Measurements from ENCODE around the gene FBXO47.
"Not testable (repeated sequence)": the region's sequence is repeated elsewhere in the genome, so short reads cannot be mapped to it uniquely, and the experiment has no call there.

Gene FBXO47

GRCh38 chr17:38920374-38921291, 46.6 kb downstream of the FBXO47 start:
- DNase-seq, result no peak

- DNase-seq, result no peak
Observed at GRCh38 chr17:38919316-38920078, 47.7 kb downstream of the FBXO47 start.

- DNase-seq, result no peak
Observed at GRCh38 chr17:38918916-38919315, 48.3 kb downstream of the FBXO47 start.

- no peak for DNase-seq
Observed at GRCh38 chr17:38918129-38918913, 48.9 kb downstream of the FBXO47 start.

GRCh38 chr17:38917259-38917658, 49.9 kb downstream of the FBXO47 start:
- DNase-seq, result no peak

GRCh38 chr17:38916771-38917170, 50.4 kb downstream of the FBXO47 start:
- DNase-seq, result no peak

GRCh38 chr17:38915639-38915995, 51.6 kb downstream of the FBXO47 start:
- DNase-seq, result no peak

GRCh38 chr17:38914741-38915638, 52.2 kb downstream of the FBXO47 start:
- DNase-seq, result no peak

- DNase-seq, result no peak
Observed at GRCh38 chr17:38912221-38912813, 54.9 kb downstream of the FBXO47 start.

GRCh38 chr17:38911731-38912081, 55.5 kb downstream of the FBXO47 start:
- not testable (repeated sequence) for DNase-seq

- DNase-seq, result no peak
Observed at GRCh38 chr17:38911081-38911730, 56.0 kb downstream of the FBXO47 start.

- DNase-seq, result no peak
Observed at GRCh38 chr17:38910325-38910724, 56.9 kb downstream of the FBXO47 start.

GRCh38 chr17:38908676-38909181, 58.5 kb downstream of the FBXO47 start:
- no peak for DNase-seq

GRCh38 chr17:38907930-38908675, 59.1 kb downstream of the FBXO47 start:
- no peak for DNase-seq

- no peak for DNase-seq
Observed at GRCh38 chr17:38906460-38907228, 60.6 kb downstream of the FBXO47 start.

GRCh38 chr17:38905375-38905774, 61.8 kb downstream of the FBXO47 start:
- DNase-seq, result no peak

- DNase-seq, result no peak
Observed at GRCh38 chr17:38904892-38905291, 62.3 kb downstream of the FBXO47 start.

- no peak for DNase-seq
Observed at GRCh38 chr17:38903404-38903803, 63.8 kb downstream of the FBXO47 start.

GRCh38 chr17:38900978-38901656, 66.1 kb downstream of the FBXO47 start:
- no peak for DNase-seq

Data from NCI-H1092 treated with DMSO at 0.1 percent for 48 hours (cell line).